HG02798 (cell line): ENCODE data around the gene SPDYE16.
"Not testable (repeated sequence)": the region's sequence is repeated elsewhere in the genome, so short reads cannot be mapped to it uniquely, and the experiment has no call there.

Experiments
- ATAC-seq: cut with Tn5 transposase; IDR thresholded peaks from one replicate; pipeline ENCODE4 v1.9.1; 2021; ENCODE audit warnings: mild to moderate bottlenecking; ENCODE audit not compliant: unreplicated experiment, poor library complexity

SPDYE16 gene, protein sequence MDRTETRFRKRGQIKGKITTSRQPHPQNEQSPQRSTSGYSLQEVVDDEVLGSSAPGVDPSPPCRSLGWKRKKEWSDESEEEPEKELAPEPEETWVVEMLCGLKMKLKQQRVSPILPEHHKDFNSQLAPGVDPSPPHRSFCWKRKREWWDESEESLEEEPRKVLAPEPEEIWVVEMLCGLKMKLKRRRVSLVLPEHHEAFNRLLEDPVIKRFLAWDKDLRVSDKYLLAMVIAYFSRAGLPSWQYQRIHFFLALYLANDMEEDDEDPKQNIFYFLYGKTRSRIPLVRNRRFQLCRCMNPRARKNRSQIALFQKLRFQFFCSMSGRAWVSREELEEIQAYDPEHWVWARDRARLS

DNA sequence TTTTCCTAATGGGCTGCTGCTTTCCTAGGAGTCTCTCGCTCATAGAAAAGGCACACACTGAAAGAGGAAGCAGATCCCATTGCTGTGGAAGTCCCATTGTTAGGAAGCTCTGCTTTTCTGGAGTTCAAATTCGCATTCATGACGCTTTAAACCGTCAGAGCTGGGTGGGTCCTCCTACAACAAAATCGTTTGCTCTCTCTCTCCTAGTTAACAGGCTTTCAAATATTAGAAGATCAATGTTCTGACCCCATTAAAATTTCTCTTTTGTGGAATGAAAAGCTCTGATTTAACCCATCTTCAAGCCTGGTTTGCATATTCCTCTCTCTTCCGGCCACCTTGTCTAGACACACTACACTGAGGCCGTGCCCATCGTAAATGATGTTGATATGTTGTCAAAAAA lies at the start of gene SPDYE16:
Gene SPDYE16, minus strand, starts transcription at position 101 of the 400 bp plus-strand sequence. CDS start 1,838 bp downstream, outside the sequence.
- ATAC-seq = not testable (repeated sequence)

DNA sequence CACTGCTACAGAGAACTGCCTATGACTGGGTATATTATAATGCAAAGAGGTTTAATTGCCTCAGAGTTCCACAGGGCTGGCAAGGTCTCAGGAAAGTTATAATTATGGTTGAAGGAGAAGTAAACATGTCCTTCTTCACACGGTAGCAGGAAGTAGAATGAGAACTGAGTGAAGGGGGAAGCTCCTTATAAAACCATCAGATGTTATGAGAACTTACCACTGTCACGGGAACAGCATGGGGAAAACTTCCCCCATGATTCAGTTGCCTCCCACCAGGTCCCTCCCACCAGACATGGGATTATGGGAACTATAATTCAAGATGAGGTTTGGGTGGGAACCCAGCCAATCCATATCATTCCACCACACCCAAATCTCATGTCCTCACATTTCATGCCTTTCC lies 49.6 kb upstream of the SPDYE16 start:
- not testable (repeated sequence) for ATAC-seq

DNA sequence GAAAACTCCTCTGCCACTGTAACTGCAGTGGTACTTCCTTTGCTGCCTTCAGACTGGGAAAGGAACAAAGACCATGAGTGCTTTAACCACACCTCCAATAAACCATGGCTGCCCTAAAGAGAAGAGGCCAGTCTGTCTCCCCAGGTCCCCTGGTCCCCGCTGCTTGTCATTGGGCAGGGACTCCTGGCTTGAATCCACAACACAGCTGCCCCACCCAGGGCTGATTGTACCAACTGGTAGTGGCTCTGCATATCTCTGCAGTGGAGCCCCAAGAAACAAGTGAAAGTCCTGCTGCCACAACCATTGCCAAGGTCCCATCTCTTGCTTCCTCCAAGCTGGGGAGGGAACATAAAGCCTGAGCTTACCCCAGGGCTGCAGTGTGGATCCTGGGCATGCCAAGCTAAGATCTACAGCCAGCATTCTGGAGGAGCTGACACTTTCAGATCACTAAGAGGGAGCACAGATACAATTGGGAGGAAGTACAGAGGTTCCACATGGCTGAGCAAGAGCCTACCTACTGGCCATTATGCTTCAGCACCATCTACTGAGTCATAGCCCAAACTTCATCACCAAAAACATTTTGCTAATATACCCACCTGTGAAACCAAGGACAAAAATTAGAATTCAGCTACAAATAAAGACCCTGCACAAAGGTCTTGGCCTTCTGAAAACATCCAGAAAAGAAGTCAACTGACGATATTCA lies 48.7 kb upstream of the SPDYE16 start:
- ATAC-seq = peak; percentile 66

DNA sequence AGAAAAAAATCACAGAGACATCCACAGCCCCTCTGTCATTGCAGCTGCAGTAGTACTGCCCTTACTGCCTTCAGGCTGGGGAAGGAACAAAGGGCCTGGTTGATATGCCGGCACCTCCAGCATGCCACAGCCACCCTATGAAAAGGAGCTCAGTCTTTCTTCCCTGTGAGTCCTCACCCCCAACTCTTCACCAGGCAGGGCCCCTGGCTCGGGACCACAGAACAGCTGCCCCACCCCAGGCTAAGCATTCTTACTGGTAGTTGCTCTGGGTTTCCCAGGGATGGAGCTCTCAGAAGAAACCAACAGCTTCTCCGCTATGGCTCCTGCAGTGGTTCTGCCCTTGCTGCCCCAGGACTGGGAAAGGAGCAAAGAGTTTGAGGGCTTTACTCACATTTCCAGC lies 47.9 kb upstream of the SPDYE16 start:
- ATAC-seq = not testable (repeated sequence)

DNA sequence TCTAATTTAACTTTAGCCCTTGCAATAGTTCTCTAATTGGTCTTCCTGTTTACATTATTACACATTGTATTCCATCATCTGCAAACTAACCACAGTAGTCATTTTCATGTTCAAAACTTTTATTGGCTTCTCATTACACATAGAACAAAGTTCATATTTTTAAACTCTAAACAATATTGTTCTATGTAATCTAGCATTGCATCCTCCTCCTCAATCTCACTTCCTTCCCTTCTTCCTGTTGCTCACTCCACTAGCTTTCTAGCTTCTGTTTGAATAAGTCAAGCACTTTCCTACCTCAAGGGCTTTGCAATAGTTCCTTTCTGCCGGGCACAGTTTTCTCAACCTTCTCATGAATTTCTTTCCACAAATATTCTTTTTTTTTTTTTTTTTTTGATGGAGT lies 45.5 kb upstream of the SPDYE16 start:
- ATAC-seq = not testable (repeated sequence)

DNA sequence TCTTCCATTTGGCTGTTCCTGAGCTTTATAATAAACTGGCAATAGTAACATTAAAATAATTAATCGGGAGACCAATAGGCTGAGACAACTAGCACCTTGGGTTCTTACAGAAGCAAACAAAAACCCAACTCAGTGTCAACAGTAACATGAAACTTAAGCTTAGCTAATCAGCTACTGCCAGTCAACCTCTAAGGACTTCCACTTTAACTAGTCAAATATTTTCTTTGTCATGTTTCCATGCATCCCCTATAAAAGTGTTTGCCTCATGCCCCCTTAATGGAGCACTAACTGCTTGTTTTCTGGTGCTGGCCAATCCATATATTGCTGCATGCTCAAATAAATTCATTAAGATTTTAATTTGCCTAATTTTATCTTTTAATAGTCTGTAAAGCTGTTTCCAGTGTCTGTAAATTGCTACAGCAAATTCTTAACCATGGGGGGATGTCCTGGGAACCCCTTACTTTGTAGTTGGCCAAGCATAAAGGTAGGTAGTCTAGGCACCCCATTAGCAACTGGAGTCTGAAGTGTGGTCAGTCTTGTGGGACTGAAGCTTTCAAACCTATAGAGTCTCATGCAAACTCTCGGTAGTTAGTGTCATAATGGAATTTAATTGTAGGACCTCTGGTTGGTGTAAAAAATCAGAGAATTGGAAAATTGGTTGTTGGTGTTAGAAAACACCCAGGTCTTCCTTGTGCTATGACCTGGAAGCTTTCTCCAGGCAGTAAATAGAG lies 43.7 kb upstream of the SPDYE16 start:
- ATAC-seq = not testable (repeated sequence)

DNA sequence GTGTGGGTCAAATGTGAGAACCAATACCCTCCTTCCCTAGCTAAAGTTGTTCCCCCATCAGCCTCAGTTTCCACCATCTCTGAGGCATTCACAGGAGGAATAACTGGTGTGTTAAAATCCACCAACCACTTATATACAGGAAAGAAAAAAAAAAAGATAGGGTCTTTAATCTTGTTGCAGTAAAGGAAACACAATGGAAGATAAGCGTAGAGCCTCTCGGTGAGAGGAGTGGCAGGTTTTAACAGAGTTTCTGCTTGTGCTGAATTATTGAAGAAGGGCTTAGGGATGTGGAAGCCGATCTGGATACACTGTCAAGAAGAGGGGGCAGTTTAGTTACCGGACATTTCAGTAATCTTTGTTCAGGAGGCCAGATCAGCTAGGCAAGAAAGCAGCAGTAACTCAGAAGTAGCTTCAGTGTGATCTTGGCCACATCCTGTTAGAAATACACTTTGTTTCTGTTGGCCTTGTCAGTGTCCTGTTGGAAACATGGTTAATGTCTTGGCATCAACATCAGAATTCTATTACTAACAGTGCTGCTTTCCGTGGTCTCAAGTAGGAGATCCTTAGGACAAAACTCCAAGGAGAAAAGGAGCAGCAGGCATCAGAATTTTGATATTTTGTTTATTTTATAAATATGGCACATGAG lies 40.7 kb upstream of the SPDYE16 start:
- ATAC-seq = not testable (repeated sequence)

DNA sequence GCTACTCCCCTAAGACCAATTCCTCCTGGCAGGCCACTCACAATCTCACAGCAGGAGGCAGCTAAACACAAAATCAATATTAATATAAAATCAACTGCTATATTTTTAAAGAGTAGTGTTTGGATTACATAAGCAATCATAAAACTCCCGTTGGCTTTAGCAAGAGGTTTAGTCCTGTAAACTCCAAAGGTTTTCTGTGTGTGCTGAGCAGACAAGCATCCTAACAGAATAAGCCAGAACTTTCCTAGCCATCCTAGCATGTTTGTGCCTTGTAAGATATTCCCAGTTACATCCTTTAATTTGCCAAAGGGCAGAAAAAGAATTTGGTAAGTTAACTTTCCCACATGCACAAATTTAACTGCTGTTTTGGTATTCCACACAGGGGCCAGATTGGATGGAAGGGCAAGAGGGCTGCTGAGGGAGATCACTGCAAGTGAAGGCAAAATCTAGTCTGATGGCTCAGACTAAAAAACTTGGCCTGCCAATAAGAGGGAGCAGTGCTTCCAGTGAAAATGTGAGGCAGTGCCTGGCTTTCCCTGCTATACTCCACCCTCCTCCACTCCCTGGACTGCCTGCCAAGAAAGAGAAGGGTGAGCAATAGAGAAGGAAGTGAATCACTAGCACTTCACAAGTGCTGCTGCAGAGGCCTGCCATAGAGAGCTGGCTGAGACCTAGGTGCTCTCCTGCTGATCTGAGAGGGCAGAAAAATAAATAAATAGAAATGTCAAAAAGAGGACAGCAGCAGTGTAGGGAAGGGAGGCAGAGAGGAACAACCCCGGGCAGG lies 39.9 kb upstream of the SPDYE16 start:
- ATAC-seq = not testable (repeated sequence)

DNA sequence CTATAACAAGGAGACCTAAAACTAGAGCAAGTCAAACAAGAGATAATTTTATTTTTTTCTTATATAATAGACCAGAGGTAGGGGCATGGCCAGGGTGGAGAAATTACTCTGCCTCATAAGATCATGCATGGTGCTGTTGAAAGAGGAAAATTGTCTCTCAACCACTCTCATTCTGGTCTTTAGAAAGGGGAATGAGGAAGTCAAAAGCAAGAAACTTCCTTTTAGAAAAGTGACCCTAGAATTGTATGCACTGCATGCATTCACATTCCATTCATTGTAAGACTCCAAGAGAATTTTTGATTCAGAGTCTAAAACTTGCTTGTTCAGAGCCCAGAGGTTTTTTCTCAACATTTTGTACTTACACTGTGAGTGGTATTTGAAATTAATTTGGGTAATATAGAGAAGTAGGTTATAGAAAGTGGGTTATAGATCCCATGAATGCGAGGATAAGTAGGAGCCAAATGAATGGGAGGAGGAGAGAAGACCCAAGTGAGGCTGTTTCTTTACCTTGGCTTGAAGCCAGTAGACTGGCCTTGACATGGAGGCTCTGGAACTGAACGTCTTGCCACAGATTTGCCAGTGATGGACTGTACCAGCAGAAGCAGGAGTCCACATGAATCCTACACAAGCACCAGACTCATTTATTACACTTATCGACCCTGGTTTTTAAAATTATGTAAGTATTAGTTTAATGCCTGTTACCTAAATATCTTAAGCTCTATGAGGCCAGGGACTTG lies 33.0 kb upstream of the SPDYE16 start:
- not testable (repeated sequence) for ATAC-seq

DNA sequence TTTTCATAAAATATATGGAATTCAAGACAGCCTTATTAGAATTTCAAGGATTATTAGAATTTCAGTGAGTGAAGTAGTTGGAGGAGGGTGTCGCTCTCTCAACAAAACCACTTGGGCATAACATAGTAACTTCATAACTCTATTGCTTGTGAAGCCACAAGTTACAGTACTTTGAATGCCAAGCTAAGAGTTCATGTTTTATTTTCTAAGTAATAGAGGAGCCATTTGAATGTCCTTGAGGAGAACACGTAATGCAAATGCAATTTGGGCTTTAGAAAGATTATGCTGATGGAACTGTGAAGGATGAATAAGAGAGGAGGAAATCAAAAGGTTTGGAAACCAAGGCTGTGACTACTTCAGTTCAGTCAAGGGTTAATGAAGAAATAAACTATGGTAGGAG lies 32.3 kb upstream of the SPDYE16 start:
- not testable (repeated sequence) for ATAC-seq

DNA sequence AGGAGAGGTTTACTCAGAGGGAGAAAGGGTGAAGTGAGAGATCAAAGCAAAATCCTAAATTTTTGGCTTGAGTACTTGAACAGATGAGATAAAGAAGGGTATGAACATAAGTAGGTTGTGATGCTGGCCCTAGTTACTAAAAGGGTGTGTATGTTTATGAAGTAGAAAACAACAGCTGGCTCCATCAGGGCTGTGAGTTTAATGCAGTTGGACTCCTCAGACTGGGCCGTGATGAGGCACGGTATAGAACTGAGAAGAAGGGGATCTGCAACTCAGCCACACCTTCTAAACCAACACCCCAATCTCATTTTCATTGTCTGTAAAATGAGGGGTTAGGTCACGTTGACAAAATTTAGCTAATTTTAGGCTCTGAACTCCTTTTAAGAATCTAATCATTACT lies 29.2 kb upstream of the SPDYE16 start:
- not testable (repeated sequence) for ATAC-seq

DNA sequence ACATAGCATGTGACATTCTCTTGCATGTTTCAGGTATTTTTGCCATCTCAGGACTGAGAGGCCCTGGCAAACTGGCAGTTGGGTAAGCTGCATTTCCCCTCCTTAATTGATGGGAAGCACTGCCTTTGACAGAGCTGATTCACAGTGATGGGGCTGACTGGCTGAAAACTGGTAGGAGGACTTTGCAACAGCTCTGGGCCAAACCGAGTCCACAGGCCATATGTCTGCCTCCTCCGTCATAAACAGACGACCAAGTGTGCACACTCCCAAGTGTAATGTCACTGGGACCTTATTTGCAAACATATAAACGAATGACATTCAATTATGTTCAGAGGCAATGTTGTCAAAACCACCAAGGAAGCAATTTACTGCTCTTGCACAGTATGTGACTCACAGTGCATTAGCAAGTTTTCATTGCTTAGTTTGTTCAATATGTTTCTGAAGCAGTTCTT lies 27.3 kb upstream of the SPDYE16 start:
- not testable (repeated sequence) for ATAC-seq

DNA sequence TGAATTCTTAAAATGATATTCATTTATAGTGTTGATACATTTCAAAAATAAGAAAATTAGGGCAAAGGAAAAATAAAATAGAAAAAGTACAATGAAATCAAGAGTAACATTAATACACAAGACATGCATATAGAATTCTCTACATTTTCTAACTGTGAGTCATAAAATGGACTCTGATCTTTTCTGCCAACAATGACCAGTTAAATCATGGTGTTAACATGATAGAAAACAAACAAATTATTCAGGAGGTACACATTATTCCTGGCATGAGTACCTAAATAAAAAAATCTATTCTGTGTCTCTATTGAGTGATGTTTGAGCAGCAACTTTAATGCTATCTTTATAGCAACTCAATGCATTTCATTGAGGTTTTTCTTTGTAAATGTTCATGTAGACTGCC lies 25.6 kb upstream of the SPDYE16 start:
- not testable (repeated sequence) for ATAC-seq

DNA sequence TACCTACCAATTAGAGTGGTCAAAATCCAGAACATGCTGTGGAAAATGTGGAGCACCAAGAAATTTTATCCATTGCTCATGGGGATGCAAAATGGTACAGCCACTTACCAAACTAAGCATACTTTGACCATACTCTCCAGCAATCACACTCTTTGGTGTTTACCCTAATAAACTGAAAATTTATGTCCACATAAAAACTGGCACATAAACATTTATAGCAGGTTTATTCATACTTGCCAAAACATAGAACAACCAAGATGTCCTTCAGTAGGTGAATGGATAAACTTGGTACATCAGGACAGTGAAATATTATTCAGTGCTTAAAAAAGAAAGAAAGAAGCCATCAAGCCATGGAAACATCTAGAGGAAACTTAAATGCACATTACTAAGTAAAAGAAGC lies 24.7 kb upstream of the SPDYE16 start:
- ATAC-seq = not testable (repeated sequence)

DNA sequence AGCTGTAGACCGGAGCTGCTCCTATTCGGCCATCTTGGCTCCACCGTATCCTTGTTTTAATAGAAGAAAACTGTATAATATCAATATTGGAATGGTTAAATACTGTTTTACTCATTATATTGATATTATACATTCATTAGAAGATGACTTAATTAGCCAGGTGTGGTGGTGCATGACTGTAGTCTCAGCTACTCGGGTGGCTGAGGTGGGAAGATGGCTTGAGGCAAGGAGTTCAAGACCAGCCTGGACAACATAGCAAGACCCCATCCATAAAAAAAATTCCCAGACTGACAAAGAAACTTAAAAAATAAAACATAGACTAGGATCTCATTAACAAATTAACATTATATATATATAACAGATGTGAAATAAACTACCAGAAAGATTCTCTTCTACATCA lies 24.2 kb upstream of the SPDYE16 start:
- not testable (repeated sequence) for ATAC-seq

DNA sequence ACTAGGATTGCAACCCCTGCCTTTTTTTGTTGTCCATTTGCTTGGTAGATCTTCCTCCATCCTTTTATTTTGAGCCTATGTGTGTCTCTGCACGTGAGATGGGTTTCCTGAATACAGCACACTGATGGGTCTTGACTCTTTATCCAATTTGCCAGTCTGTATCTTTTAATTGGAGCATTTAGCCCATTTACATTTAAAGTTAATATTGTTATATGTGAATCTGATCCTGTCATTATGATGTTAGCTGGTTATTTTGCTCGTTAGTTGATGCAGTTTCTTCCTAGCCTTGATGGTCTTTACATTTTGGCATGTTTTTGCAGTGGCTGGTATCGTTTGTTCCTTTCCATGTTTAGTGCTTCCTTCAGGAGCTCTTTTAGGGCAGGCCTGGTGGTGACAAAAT lies 21.9 kb upstream of the SPDYE16 start:
- not testable (repeated sequence) for ATAC-seq

DNA sequence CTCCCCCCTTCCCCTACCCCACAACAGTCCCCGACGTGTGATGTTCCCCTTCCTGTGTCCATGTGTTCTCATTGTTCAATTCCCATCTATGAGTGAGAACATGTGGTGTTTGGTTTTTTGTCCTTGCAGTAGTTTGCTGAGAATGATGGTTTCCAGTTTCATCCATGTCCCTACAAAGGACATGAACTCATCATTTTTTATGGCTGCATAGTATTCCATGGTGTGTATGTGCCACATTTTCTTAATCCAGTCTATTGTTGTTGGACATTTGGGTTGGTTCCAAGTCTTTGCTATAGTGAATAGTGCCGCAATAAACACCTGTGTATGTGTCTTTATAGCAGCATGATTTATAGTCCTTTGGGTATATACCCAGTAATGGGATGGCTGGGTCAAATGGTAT lies 18.2 kb upstream of the SPDYE16 start:
- not testable (repeated sequence) for ATAC-seq

DNA sequence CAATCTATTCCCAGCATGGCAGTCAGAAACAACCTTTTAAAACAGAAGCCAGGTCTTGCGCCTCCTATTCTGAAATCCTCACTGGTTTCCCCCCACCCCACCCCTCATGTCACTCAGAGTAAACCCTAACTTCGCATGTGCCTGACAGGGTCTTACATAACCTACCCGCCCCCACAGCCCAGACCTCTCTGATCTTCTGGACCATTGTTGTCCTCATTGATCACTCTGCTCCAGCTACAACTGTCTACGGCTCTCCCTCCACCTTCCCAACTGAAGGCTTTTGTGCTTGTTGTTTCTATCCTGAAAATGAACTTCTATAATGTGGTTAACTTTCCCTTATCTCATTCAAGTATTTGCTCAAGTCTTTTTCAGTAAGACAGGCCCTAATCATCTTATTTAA lies 17.1 kb upstream of the SPDYE16 start:
- not testable (repeated sequence) for ATAC-seq

DNA sequence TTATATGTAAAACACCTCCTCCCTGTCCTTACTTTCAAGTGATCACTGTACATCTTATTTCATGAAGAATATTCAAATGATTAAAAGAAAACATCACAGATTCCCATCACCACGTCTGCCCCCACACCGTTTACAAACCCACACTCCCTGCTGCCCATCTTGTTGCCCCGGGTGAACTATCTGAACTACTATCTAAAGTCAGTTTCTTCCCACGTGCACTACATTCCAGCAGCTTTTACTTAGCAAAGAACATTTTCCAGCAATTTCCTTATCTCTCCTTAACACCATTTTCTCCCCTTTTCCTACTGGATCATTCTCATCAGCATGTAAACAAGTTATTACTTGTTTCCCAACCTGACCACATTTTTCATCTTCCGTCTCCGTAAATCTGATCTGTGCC lies 16.6 kb upstream of the SPDYE16 start:
- not testable (repeated sequence) for ATAC-seq
